NCI-H748 treated with DMSO at 0.1 percent for 48 hours (cell line): Measurements from ENCODE around the gene GALP.
"Not testable (repeated sequence)": the region's sequence is repeated elsewhere in the genome, so short reads cannot be mapped to it uniquely, and the experiment has no call there.

Source experiments
- DNase-seq: peaks from one replicate; lab custom pipeline; 2025; lab: John Stamatoyannopoulos, UW

Gene GALP

GRCh38 chr19:56191115-56191514 lies 15.3 kb downstream of the GALP start:
- no peak for DNase-seq

GRCh38 chr19:56191711-56192110 lies 15.9 kb downstream of the GALP start:
- DNase-seq, result no peak

- DNase-seq, result no peak
Measured at GRCh38 chr19:56193981-56194640, 18.3 kb downstream of the GALP start.

GRCh38 chr19:56197646-56198045 lies 21.8 kb downstream of the GALP start, which contains the start of gene ZSCAN5B:
Gene ZSCAN5B, minus strand, starts transcription at chr19:56197783. Its CDS starts 4,731 bp downstream, at chr19:56193052.
- not testable (repeated sequence) for DNase-seq

- DNase-seq, result no peak
Measured at GRCh38 chr19:56199687-56200086, 23.9 kb downstream of the GALP start.

- DNase-seq, result no peak
Measured at GRCh38 chr19:56201973-56202372, 26.2 kb downstream of the GALP start, which contains the start of gene ZSCAN5C. Gene ZSCAN5C, plus strand, starts transcription at chr19:56202273. Its CDS starts 3,641 bp downstream, at chr19:56205914.

GRCh38 chr19:56207581-56207980 lies 31.8 kb downstream of the GALP start:
- DNase-seq, result not testable (repeated sequence)

GRCh38 chr19:56209091-56209490 lies 33.3 kb downstream of the GALP start:
- DNase-seq, result no peak

- DNase-seq, result not testable (repeated sequence)
Measured at GRCh38 chr19:56210036-56210435, 34.2 kb downstream of the GALP start.

- DNase-seq, result no peak
Measured at GRCh38 chr19:56211718-56212117, 35.9 kb downstream of the GALP start.

- no peak for DNase-seq
Measured at GRCh38 chr19:56217039-56217949, 41.5 kb downstream of the GALP start.

GRCh38 chr19:56218961-56219360 lies 43.2 kb downstream of the GALP start:
- DNase-seq, result no peak

- DNase-seq, result peak; percentile 1
Measured at GRCh38 chr19:56221442-56221841, 45.6 kb downstream of the GALP start.

- no peak for DNase-seq
Measured at GRCh38 chr19:56221851-56222250, 46.0 kb downstream of the GALP start.

- no peak for DNase-seq
Measured at GRCh38 chr19:56222901-56223300, 47.1 kb downstream of the GALP start.

GRCh38 chr19:56223481-56223880 lies 47.7 kb downstream of the GALP start:
- DNase-seq, result no peak
